Measurements from ENCODE around the gene STING1. TPM values are rescaled to one million over a fixed set of nuclear protein-coding genes. Genes with fewer than 3 reads are reported as not detected.
A peak's percentile ranks its signal among the peaks of the same experiment; 100 is the strongest.

The STING1 gene
- total and polyA plus RNA-seq, 2 of the 8 experiments (the other 6 are each of a cell fraction or from before 2014, with no cell fraction given): 0.26 to 0.47 TPM

DNA sequence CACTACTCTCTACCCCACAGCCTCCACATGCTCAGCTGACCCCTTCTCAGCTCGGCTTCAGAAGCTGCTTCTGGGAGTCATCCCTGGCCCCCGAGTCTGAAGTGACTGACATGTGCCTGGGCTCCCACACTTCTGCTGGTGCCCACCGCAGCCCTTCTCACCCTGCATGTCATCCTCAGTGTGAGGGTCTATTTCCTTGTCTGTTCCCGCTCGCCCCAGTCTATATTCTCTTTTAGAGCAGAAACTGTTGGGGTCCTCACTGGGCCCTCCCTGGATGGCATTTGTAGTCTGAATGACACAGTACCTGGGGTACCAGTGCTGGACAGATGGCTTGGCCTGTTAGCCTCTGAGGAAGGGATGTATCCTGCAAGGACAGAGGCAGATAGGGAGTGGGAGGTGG, 25.3 kb downstream of the STING1 start:
- Histone ChIP-seq H3K56ac (replicated peaks; ENCODE audit: insufficient read length, low read depth, low read length) (no peak overlapping the region), H3K4me1 (replicated peaks in 1 of 4; ENCODE audit: control insufficient read depth in 3 of 4, insufficient read depth in 4 of 4, low read length in 3 of 4) (peaks cover 5 to 8% (median 7%) of the 10 kb centered on the region in 4 experiments; a peak in 6 of 7 replicates), H2BK20ac (ENCODE audit: low read length) (no peak overlapping the region), H3K4ac (replicated peaks; ENCODE audit: insufficient read length, low read depth, low read length) (no peak overlapping the region), H3K9ac (replicated peaks in 1 of 4; ENCODE audit: extremely low read depth in 1 of 4, low read depth in 3 of 4, low read length in 3 of 4) (no peak overlapping the region), H3K4me3 (ENCODE audit: extremely low read depth in 1 of 4, insufficient read depth in 2 of 4, low read depth in 3 of 4, low read length in 4 of 4) (no peak overlapping the region), H3K9me3 (ENCODE audit: insufficient read depth in 2 of 2, low read depth in 1 of 2, low read length in 1 of 2) (no peaks in the 10 kb centered on the region), H2AFZ (ENCODE audit: low read length) (no peak overlapping the region), H3K27ac (ENCODE audit: low read depth, low read length) (no peak overlapping the region), H4K91ac (replicated peaks; ENCODE audit: insufficient read length, low read length) (no peak overlapping the region), H3K14ac (ENCODE audit: insufficient read length) (no peak overlapping the region), H4K5ac (ENCODE audit: insufficient read length, low read depth, low read length) (no peak overlapping the region), H4K8ac (ENCODE audit: extremely low read depth, insufficient read depth, low read length) (0 out of 2 replicates have a peak overlapping the region, but pooled peaks have one; percentile 45), H3K4me2 (ENCODE audit: insufficient read depth in 1 of 2, low read depth in 2 of 2, low read length in 2 of 2) (no peak overlapping the region), H2BK12ac (ENCODE audit: low read depth, low read length) (peak overlapping the region; percentile 62; the same call in 1 of the 2 replicates), H3K27me3 (replicated peaks in 1 of 4; ENCODE audit: control insufficient read depth in 3 of 4, extremely low read depth in 1 of 4, insufficient read depth in 3 of 4, low read length in 3 of 4) (no peaks in the 10 kb centered on the region), H2BK5ac (ENCODE audit: low read depth, low read length) (no peak overlapping the region), H3K23me2 (ENCODE audit: low read depth, low read length) (peaks cover 12% of the 10 kb centered on the region; the same call in 1 of the 2 replicates), H2AK5ac (ENCODE audit: low read depth, low read length) (no peak overlapping the region), H2BK120ac (replicated peaks; ENCODE audit: low read depth, low read length) (no peak overlapping the region), H3K36me3 (ENCODE audit: control insufficient read depth in 2 of 4, insufficient read depth in 4 of 4, low read length in 3 of 4) (no peaks in the 10 kb centered on the region), H2BK15ac (ENCODE audit: low read length) (no peak overlapping the region), H3K79me1 (ENCODE audit: low read depth, low read length) (no peaks in the 10 kb centered on the region; the same call in none of the 2 replicates), H4K20me1 (replicated peaks in 1 of 2; ENCODE audit: control insufficient read depth in 1 of 2, insufficient read depth in 2 of 2, low read length in 2 of 2) (peaks cover 0 to 10% of the 10 kb centered on the region in 2 experiments), H3K23ac (ENCODE audit: insufficient read length) (no peak overlapping the region), H3K79me2 (ENCODE audit: control insufficient read depth in 1 of 2, insufficient read depth in 2 of 2, low read length in 2 of 2) (no peaks in the 10 kb centered on the region), H3K18ac (ENCODE audit: extremely low read depth, low read length) (no peak overlapping the region)
- DNase-seq (ENCODE audit: low read depth in 1 of 2, low spot score in 2 of 2) (no peak), FAIRE-seq (no peak)
- TF ChIP-seq BCL11A (IDR thresholded peaks at IDR 0.05; ENCODE audit: low read depth in 2 of 2, low read length in 2 of 2): no peak
- no peak for TF ChIP-seq JUN (IDR thresholded peaks at IDR 0.05; ENCODE audit: low read depth, low read length)
- no peak for TF ChIP-seq SP4 (IDR thresholded peaks at IDR 0.05; ENCODE audit: low read length)
- POLR2A ChIA-PET (ENCODE audit: partially characterized antibody): interaction anchor here (1.1 to 1.3 kb wide), 3 partner anchors 9 to 16 kb away, joined by 3 to 4 read pairs (median 3); no protein-coding TSS in a partner anchor
- CTCF ChIA-PET (ENCODE audit: partially characterized antibody): interaction anchor here (0.6 to 3.0 kb wide), 7 partner anchors 9 to 57 kb away, joined by 3 to 12 read pairs (median 4); no protein-coding TSS in a partner anchor
- whole genome bisulfite sequencing, 2 experiments (ENCODE audit: extremely low coverage in 1 of 2, insufficient coverage in 1 of 2, insufficient read length in 1 of 2, insufficient replicate concordance in 2 of 2, low coverage in 1 of 2, low lambda C conversion rate in 2 of 2, missing lambda C conversion rate in 1 of 2): 95% methylated on average over 5 of the region's 5 CpGs; no CpG with 5 or more reads in 1 of the 2 experiments
